Endothelial cell of umbilical vein (primary cell): ENCODE measurements around the gene GREB1. TPM values are rescaled to one million over a fixed set of nuclear protein-coding genes. Genes with fewer than 3 reads are reported as not detected.

ENCODE experiments used
- BruUV-seq: library from RNA; stranded (reverse); fragments of 400-500 nt; replicated peaks from 2 replicates; lab custom pipeline; 2021; lab: Mats Ljungman, UMichigan
- CTCF ChIA-PET: fragments of 300-600, 350-600 bp; sonication (Branson Sonifier 250); formaldehyde crosslinking; loops from one replicate; lab custom pipeline; 2021; ENCODE audit warnings: antibody characterized with exemption, inconsistent platforms; lab: Charles Lee
- POLR2A ChIA-PET: fragments of 300-600, 350-600 bp; sonication (Branson Sonifier 250); formaldehyde crosslinking; loops from one replicate; lab custom pipeline; 2021; ENCODE audit warnings: antibody characterized with exemption, inconsistent platforms; lab: Charles Lee
- DNase-seq: peaks from one replicate; pipeline ENCODE4 v3.0.0-alpha.2; 2011; ENCODE audit warnings: low read depth, low spot score
- FAIRE-seq: peaks from 2 replicates; lab custom pipeline; 2011; peaks lifted over from hg19 to GRCh38; lab: Jason Lieb, UNC
- H2AFZ ChIP-seq: 2 replicates; pipeline ENCODE4 v1.6.0; 2012; ENCODE audit warnings: low read depth, low read length, control low read depth, inconsistent platforms
- H3K27ac ChIP-seq: 2 replicates; pipeline ENCODE4 v1.5.1; 2011; ENCODE audit warnings: low read depth, mild to moderate bottlenecking, control low read depth, low read length, moderate library complexity; ENCODE audit not compliant: insufficient read depth
- H3K27me3 ChIP-seq, 2 experiments: 2 replicates each; pipeline versions ENCODE4 v1.6.0 to v1.6.1; 2011; ENCODE audit warnings: low read length in 2 of 2, mixed read lengths in 1 of 2; ENCODE audit not compliant: control insufficient read depth in 2 of 2, insufficient read depth in 2 of 2
- H3K36me3 ChIP-seq, 2 experiments: 2 replicates in 1 of 2; 3 replicates in 1 of 2; pipeline ENCODE4 v1.5.1; 2011; ENCODE audit warnings: low read length in 2 of 2, mild to moderate bottlenecking in 1 of 2, moderate library complexity in 1 of 2; ENCODE audit not compliant: control insufficient read depth in 2 of 2, insufficient read depth in 2 of 2; ENCODE audit errors: extremely low read depth in 1 of 2
- H3K4me1 ChIP-seq: 3 replicates; pipeline ENCODE4 v1.5.1; 2011; ENCODE audit warnings: mild to moderate bottlenecking, low read length; ENCODE audit not compliant: control insufficient read depth, insufficient read depth; ENCODE audit errors: extremely low read depth
- H3K4me2 ChIP-seq: 2 replicates; pipeline ENCODE4 v1.6.1; 2011; ENCODE audit warnings: low read length, control low read depth, mixed read lengths; ENCODE audit not compliant: insufficient read depth
- H3K4me3 ChIP-seq, 3 experiments: fragments of 200-600 bp in 1 of 3; sonication (generic), shearing (Covaris generic) in 1 of 3; replicated peaks in 1 of 3; 2 replicates each; pipeline ENCODE4 v1.5.1; 2011 to 2016; ENCODE audit warnings: control low read depth in 3 of 3, low read length in 3 of 3, mild to moderate bottlenecking in 2 of 3, inconsistent platforms in 1 of 3, low read depth in 1 of 3, moderate library complexity in 1 of 3; ENCODE audit not compliant: insufficient read depth in 1 of 3
- H3K79me2 ChIP-seq: 2 replicates; pipeline ENCODE4 v1.6.0; 2012; ENCODE audit warnings: low read length, inconsistent platforms; ENCODE audit not compliant: control insufficient read depth, insufficient read depth
- H3K9ac ChIP-seq: replicated peaks from 2 replicates; pipeline ENCODE3; 2011; ENCODE audit warnings: low read length, control low read depth; ENCODE audit not compliant: insufficient read depth; ENCODE audit errors: extremely low read depth
- H3K9me1 ChIP-seq: replicated peaks from 3 replicates; pipeline ENCODE4 v1.6.0; 2011; ENCODE audit warnings: mild to moderate bottlenecking, low read length; ENCODE audit not compliant: control insufficient read depth, insufficient read depth; ENCODE audit errors: extremely low read depth
- H3K9me3 ChIP-seq: replicated peaks from 2 replicates; pipeline ENCODE4 v1.5.1; 2012; ENCODE audit warnings: low read length, inconsistent platforms; ENCODE audit not compliant: control insufficient read depth, insufficient read depth
- H4K20me1 ChIP-seq: replicated peaks from 2 replicates; pipeline ENCODE3; 2011; ENCODE audit warnings: mild to moderate bottlenecking, low read length; ENCODE audit not compliant: control insufficient read depth, insufficient read depth; ENCODE audit errors: extremely low read depth
- EZH2 ChIP-seq: IDR thresholded peaks from 2 replicates; pipeline ENCODE4 v1.6.1; 2012; ENCODE audit warnings: borderline replicate concordance, low read depth, mild to moderate bottlenecking, moderate library complexity, low read length, inconsistent platforms; ENCODE audit not compliant: severe bottlenecking
- FOS ChIP-seq: IDR thresholded peaks from 2 replicates; pipeline ENCODE4 v1.6.1; 2011; ENCODE audit warnings: mild to moderate bottlenecking, low read length, moderate library complexity, borderline replicate concordance; ENCODE audit not compliant: insufficient read depth
- GATA2 ChIP-seq: IDR thresholded peaks from 2 replicates; pipeline ENCODE4 v1.7.0; 2011; ENCODE audit warnings: low read depth, mild to moderate bottlenecking, moderate library complexity, mixed read lengths, low read length; ENCODE audit not compliant: insufficient read length, insufficient read depth
- JUN ChIP-seq: IDR thresholded peaks from 2 replicates; pipeline ENCODE4 v1.6.1; 2011; ENCODE audit warnings: borderline replicate concordance, low read depth; ENCODE audit not compliant: insufficient read length, insufficient read depth
- MYC ChIP-seq: IDR thresholded peaks from one replicate; pipeline ENCODE4 v1.6.1; 2011; ENCODE audit warnings: mild to moderate bottlenecking, low read depth, low read length
- POLR2A ChIP-seq: IDR thresholded peaks from 2 replicates; pipeline ENCODE4 v1.6.1; 2012; ENCODE audit warnings: low read depth, mild to moderate bottlenecking, control low read depth, low read length
- POLR2AphosphoS5 ChIP-seq: IDR thresholded peaks from 2 replicates; pipeline ENCODE4 v1.6.1; 2012; ENCODE audit warnings: low read depth, mild to moderate bottlenecking, control low read depth, low read length, moderate library complexity; ENCODE audit not compliant: insufficient read depth
- dilution Hi-C: fragments of 300-500 bp; cut with MboI; formaldehyde crosslinking; loops from one replicate; pipeline ENCODE4 v1.15.0; 2019; ENCODE audit warnings: low sequenced_read_pairs; ENCODE audit not compliant: extremely low pct_ligation_motif_present
- intact Hi-C: fragments of 100-400 bp; cut with micrococcal nuclease; formaldehyde crosslinking; loops from one replicate; pipeline ENCODE4 v1.10.0; 2022
- polyA plus RNA-seq, 4 experiments: library from polyadenylated mRNA; depleted of rRNA in 3 of 4; stranded (reverse) in 3 of 4; unstranded in 1 of 4; fragments of >200 nt; gene quantifications; 2 replicates each; pipeline versions ENCODE4 v1.2.1 to v1.2.3, GENCODE V29; 2011 to 2012; ENCODE audit warnings: missing spikeins in 1 of 4
- total RNA-seq: library from RNA; stranded (reverse); gene quantifications from 2 replicates; pipeline ENCODE4 v1.2.3, GENCODE V29; 2021
- TF ChIP-seq, protein P1 (sequence below), 2 donors: IDR thresholded peaks; 1 replicate in 1 of 2; 2 replicates in 1 of 2; pipeline ENCODE4 v1.5.1; 2011; ENCODE audit warnings: low read length in 2 of 2, mild to moderate bottlenecking in 2 of 2, moderate library complexity in 2 of 2, control low read depth in 1 of 2, inconsistent platforms in 1 of 2, low read depth in 1 of 2; ENCODE audit not compliant: insufficient read depth in 1 of 2; ENCODE audit errors: extremely low read depth in 1 of 2
- TF ChIP-seq, protein P2 (sequence below): IDR thresholded peaks from 2 replicates; pipeline ENCODE4 v1.6.1; 2011; ENCODE audit not compliant: insufficient read depth, insufficient read length

GREB1 gene
- total and polyA plus RNA-seq, 2 donors (not counting 3 experiments of a cell fraction or from before 2014, with no cell fraction given), result 0.17 to 0.58 TPM

DNA sequence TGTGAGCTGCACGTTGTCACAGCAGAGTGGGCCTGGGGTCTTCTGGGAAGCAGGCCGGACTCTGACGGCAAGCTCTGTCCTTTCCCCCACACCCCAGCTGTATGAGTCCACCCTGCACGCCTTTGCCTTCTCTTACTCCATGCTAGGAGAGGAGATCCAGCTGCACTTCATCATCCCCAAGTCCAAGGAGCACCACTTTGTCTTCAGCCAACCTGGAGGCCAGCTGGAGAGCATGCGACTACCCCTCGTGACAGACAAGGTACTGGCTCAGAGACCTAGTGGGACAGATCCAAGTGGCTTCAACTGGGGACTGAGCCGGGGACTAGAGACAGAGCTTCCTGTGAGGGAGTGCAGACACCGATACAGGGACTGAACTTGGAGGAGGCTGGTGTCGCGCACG lies 96.0 kb downstream of the GREB1 start:
- Histone ChIP-seq H4K20me1 (no peaks in the 10 kb centered on the region), H3K9me1 (no peaks in the 10 kb centered on the region), H3K9me3 (no peaks in the 10 kb centered on the region), H3K27me3 (no peaks in the 10 kb centered on the region), H3K79me2 (no peaks in the 10 kb centered on the region), H3K36me3 (no peaks in the 10 kb centered on the region), H3K9ac (no peak overlapping the region), H3K4me1 (no peaks in the 10 kb centered on the region), H3K4me2 (no peak overlapping the region), H2AFZ (no peak overlapping the region), H3K27ac (no peak overlapping the region), H3K4me3 (no peak overlapping the region)
- CTCF ChIA-PET, result interaction anchor here (0.8 to 1.3 kb wide), 3 partner anchors 47 to 150 kb away, joined by 3 to 4 read pairs (median 3); no protein-coding TSS in a partner anchor
- no peak for DNase-seq
- TF ChIP-seq POLR2A, result no peak
- TF ChIP-seq, protein P1, sequence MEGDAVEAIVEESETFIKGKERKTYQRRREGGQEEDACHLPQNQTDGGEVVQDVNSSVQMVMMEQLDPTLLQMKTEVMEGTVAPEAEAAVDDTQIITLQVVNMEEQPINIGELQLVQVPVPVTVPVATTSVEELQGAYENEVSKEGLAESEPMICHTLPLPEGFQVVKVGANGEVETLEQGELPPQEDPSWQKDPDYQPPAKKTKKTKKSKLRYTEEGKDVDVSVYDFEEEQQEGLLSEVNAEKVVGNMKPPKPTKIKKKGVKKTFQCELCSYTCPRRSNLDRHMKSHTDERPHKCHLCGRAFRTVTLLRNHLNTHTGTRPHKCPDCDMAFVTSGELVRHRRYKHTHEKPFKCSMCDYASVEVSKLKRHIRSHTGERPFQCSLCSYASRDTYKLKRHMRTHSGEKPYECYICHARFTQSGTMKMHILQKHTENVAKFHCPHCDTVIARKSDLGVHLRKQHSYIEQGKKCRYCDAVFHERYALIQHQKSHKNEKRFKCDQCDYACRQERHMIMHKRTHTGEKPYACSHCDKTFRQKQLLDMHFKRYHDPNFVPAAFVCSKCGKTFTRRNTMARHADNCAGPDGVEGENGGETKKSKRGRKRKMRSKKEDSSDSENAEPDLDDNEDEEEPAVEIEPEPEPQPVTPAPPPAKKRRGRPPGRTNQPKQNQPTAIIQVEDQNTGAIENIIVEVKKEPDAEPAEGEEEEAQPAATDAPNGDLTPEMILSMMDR (IDR thresholded peaks at IDR 0.05; ENCODE audit: extremely low read depth in 1 of 2, insufficient read depth in 1 of 2, low read depth in 1 of 2, low read length in 2 of 2), result no peak
- TF ChIP-seq, protein P2, sequence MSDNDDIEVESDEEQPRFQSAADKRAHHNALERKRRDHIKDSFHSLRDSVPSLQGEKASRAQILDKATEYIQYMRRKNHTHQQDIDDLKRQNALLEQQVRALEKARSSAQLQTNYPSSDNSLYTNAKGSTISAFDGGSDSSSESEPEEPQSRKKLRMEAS, result no peak
- TF ChIP-seq POLR2AphosphoS5, result no peak
- TF ChIP-seq FOS, result no peak
- TF ChIP-seq GATA2, result no peak
- TF ChIP-seq EZH2, result no peak
- TF ChIP-seq MYC, result no peak
- TF ChIP-seq JUN, result no peak
- no peak for FAIRE-seq
- dilution Hi-C loops, result no loop called here
- BruUV-seq, result no TSS peak
- intact Hi-C loops, result no loop called here
- POLR2A ChIA-PET, result no interaction called here
